Lower lobe of right lung (tissue), 2 donors: Measurements from ENCODE around the gene GPD2. TPM values are rescaled to one million over a fixed set of nuclear protein-coding genes. Genes with fewer than 3 reads are reported as not detected.
"Not testable (repeated sequence)": the region's sequence is repeated elsewhere in the genome, so short reads cannot be mapped to it uniquely, and the experiment has no call there.

Experiments used
- ATAC-seq, 2 donors: fragments of 200-7000 bp; cut with Tn5 transposase; one replicate each; pipeline ENCODE4 v1.9.1; 2020 to 2022; ENCODE audit warnings: mild to moderate bottlenecking in 2 of 2, moderate library complexity in 2 of 2
- DNase-seq: peaks from one replicate; pipeline ENCODE4 v3.0.0-alpha.2; 2020
- H3K27ac ChIP-seq: fragments of 200-600 bp; one replicate; pipeline ENCODE4 v1.8.0; 2022
- H3K27me3 ChIP-seq: fragments of 200-600 bp; one replicate; pipeline ENCODE4 v1.8.0; 2022; ENCODE audit warnings: low read depth
- H3K36me3 ChIP-seq: fragments of 200-600 bp; one replicate; pipeline ENCODE4 v1.8.0; 2022; ENCODE audit warnings: mild to moderate bottlenecking
- H3K4me1 ChIP-seq: fragments of 200-600 bp; one replicate; pipeline ENCODE4 v1.8.0; 2022
- H3K4me3 ChIP-seq: fragments of 200-600 bp; one replicate; pipeline ENCODE4 v1.8.0; 2022; ENCODE audit warnings: mild to moderate bottlenecking
- H3K9me3 ChIP-seq: fragments of 200-600 bp; one replicate; pipeline ENCODE4 v1.8.0; 2022
- intact Hi-C: fragments of 100-400 bp; cut with DNase I; formaldehyde crosslinking; loops from one replicate; pipeline ENCODE4 v1.11.0; 2022
- total RNA-seq: library from RNA; stranded (reverse); fragmentation: NEBNext Ultra II Directional; extraction: Animal tissue kit (Norgen Biotek cat#: 25700); gene quantifications from one replicate; pipeline ENCODE4 v1.2.1, GENCODE V29; 2021
- TF ChIP-seq, protein P1 (sequence below): fragments of 200-600 bp; IDR thresholded peaks from one replicate; pipeline ENCODE4 v1.8.0; 2022; ENCODE audit warnings: antibody characterized with exemption, mild to moderate bottlenecking
- donor health status: DM: no; HTN: yes; CAD: no; lungs with severe emphysema.

GPD2 gene
- total RNA-seq, 1 donor from 2014 or later = 50.4 TPM

DNA sequence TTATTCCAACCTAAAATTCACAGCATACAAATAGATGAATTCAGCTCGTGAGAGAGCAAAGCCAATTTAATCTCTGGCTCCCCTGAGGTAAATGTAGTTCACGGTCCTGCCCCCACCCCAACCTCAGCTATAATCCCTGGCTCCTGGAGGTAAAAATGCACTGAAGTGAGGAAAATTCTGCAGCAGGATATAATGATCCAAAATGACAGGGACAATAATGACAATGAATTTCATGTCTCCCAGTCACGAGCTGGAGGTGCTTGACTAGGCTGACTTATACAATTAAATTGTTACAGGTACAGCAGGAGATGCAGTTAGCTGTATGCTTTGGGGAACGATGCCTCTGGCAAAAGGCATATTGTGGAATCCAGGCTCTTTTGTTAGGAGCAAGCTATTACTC lies 82.0 kb downstream of the GPD2 start:
- H3K27ac ChIP-seq = no peak overlapping the region
- no peak overlapping the region for H3K4me3 ChIP-seq
- intact Hi-C loops = no loop called here
- no peak for ATAC-seq
- peaks cover 15% of the 10 kb centered on the region for H3K36me3 ChIP-seq
- H3K9me3 ChIP-seq = no peaks in the 10 kb centered on the region
- DNase-seq = no peak
- H3K27me3 ChIP-seq = no peaks in the 10 kb centered on the region
- H3K4me1 ChIP-seq = no peaks in the 10 kb centered on the region
- TF ChIP-seq, protein P1, sequence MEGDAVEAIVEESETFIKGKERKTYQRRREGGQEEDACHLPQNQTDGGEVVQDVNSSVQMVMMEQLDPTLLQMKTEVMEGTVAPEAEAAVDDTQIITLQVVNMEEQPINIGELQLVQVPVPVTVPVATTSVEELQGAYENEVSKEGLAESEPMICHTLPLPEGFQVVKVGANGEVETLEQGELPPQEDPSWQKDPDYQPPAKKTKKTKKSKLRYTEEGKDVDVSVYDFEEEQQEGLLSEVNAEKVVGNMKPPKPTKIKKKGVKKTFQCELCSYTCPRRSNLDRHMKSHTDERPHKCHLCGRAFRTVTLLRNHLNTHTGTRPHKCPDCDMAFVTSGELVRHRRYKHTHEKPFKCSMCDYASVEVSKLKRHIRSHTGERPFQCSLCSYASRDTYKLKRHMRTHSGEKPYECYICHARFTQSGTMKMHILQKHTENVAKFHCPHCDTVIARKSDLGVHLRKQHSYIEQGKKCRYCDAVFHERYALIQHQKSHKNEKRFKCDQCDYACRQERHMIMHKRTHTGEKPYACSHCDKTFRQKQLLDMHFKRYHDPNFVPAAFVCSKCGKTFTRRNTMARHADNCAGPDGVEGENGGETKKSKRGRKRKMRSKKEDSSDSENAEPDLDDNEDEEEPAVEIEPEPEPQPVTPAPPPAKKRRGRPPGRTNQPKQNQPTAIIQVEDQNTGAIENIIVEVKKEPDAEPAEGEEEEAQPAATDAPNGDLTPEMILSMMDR = no peak

GRCh38 chr2:156522864-156523440 lies 86.8 kb downstream of the GPD2 start:
- ATAC-seq (no peak), DNase-seq (no peak)
- Histone ChIP-seq H3K9me3 (no peaks in the 10 kb centered on the region), H3K27me3 (no peaks in the 10 kb centered on the region), H3K4me1 (no peaks in the 10 kb centered on the region), H3K27ac (no peak overlapping the region), H3K4me3 (no peak overlapping the region), H3K36me3 (no peaks in the 10 kb centered on the region)
- TF ChIP-seq, protein P1 = no peak
- intact Hi-C loops = no loop called here

- ATAC-seq (no peak), DNase-seq (no peak)
- H3K27ac ChIP-seq = no peak overlapping the region
- H3K9me3 ChIP-seq = no peaks in the 10 kb centered on the region
- H3K4me3 ChIP-seq = no peak overlapping the region
- TF ChIP-seq, protein P1 = no peak
- no peaks in the 10 kb centered on the region for H3K27me3 ChIP-seq
- H3K36me3 ChIP-seq = no peaks in the 10 kb centered on the region
- no peaks in the 10 kb centered on the region for H3K4me1 ChIP-seq
- intact Hi-C loops = no loop called here
Observed at GRCh38 chr2:156526950-156527636, 90.9 kb downstream of the GPD2 start.

DNA sequence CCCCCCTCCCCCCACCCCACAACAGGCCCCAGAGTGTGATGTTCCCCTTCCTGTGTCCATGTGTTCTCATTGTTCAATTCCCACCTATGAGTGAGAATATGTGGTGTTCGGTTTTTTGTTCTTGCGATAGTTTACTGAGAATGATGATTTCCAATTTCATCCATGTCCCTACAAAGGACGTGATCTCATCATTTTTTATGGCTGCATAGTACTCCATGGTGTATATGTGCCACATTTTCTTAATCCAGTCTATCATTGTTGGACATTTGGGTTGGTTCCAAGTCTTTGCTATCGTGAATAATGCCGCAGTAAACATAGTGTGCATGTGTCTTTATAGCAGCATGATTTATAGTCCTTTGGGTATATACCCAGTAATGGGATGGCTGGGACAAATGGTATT lies 92.4 kb downstream of the GPD2 start:
- H3K36me3 ChIP-seq, H3K27me3 ChIP-seq, ATAC-seq, intact Hi-C loops, H3K27ac ChIP-seq, DNase-seq, H3K4me1 ChIP-seq, H3K4me3 ChIP-seq, H3K9me3 ChIP-seq: not testable (repeated sequence)

DNA sequence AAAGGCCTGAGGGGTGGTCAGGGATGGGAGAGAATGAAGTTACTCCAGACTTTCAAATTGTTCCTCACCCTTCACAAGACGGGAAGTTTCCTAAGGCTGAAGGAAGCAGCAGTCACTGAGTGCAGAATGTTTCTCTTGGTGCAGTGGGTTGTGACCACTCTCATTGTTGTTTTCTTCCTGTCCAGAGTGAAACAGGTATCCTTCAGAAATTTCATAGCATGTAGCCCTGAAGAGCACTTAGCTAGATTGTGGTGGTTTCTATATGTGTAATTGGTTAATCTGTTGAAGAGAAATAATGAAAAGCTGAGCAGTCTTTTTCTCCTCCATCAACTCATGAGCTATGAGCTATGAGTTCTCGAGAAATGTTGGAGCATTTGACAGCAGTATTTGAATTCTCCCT lies 96.8 kb downstream of the GPD2 start:
- no peak overlapping the region for H3K4me3 ChIP-seq
- no peaks in the 10 kb centered on the region for H3K9me3 ChIP-seq
- H3K27me3 ChIP-seq = no peaks in the 10 kb centered on the region
- no peak for ATAC-seq
- TF ChIP-seq, protein P1 = no peak
- H3K27ac ChIP-seq = no peak overlapping the region
- intact Hi-C loops = no loop called here
- DNase-seq = no peak
- no peaks in the 10 kb centered on the region for H3K4me1 ChIP-seq
- no peaks in the 10 kb centered on the region for H3K36me3 ChIP-seq

DNA sequence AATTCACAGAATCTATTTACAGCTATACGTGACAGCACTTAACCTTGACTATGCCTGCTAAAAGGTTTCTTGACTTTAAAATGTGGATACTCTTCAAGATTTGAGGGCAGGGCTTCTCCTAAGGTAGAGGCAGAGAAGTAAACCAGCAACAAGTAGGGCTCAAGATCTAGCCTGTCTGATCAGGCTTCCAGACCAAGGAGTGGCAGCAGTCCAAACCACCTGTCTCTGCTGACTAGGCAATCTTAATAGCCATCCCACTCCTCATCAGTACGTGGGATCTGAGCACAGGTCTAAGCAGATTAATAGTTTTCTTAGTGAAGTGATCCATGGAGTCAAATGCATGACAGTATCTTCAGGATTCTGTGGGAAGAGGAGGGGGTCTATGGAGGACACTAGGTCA lies 100.4 kb downstream of the GPD2 start:
- ATAC-seq (no peak), DNase-seq (no peak)
- no peak overlapping the region for H3K4me3 ChIP-seq
- H3K4me1 ChIP-seq = peaks cover 8% of the 10 kb centered on the region
- no peaks in the 10 kb centered on the region for H3K27me3 ChIP-seq
- H3K36me3 ChIP-seq = no peaks in the 10 kb centered on the region
- H3K9me3 ChIP-seq = no peaks in the 10 kb centered on the region
- intact Hi-C loops = no loop called here
- TF ChIP-seq, protein P1 = no peak
- no peak overlapping the region for H3K27ac ChIP-seq
